GM21723 (cell line): ENCODE data around the gene MPPED1.

Source experiments
- ATAC-seq: cut with Tn5 transposase; IDR thresholded peaks from one replicate; pipeline ENCODE4 v1.9.1; 2021; ENCODE audit warnings: mild to moderate bottlenecking, moderate library complexity; ENCODE audit not compliant: unreplicated experiment

Gene MPPED1

DNA sequence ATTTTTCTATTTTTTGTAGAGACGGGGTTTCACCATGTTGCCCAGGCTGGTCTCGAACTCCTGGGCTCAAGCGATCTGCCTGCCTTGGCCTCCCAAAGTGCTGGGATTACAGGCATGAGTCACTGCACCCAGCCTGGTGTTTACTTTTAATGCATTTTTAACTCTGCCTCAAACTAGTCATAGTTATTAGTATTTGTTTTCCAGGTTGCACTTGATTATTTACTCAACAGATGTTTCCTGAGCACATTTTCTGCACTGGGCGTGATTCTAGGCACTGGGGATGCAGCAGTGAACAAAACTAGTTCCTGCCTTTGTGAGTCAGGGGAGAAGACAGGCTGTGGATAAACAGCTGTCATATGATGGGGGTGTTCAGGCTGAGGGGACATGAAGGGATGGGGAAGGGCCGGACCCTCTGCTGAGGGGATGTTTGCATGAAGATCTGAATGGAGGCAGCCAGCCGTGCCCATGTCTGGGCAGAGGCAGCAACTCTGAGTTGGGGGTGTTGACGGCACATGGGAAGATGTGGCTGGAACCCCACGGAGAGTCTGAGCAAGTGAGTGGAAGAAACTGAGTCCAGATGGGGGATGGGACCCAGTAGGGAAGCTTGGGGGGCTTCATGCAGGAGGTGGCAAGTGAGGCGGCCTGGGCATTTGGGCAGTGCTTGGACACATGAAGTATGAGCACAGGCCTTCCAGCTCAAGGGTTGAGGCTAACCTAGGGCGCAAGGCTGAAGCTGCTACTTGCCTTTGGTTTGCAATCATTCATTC is 34.4 kb downstream of the MPPED1 start:
- no peak for ATAC-seq

- ATAC-seq: no peak
These were observed 35.1 kb downstream of the MPPED1 start for GRCh38 chr22:43446916-43447315.

DNA sequence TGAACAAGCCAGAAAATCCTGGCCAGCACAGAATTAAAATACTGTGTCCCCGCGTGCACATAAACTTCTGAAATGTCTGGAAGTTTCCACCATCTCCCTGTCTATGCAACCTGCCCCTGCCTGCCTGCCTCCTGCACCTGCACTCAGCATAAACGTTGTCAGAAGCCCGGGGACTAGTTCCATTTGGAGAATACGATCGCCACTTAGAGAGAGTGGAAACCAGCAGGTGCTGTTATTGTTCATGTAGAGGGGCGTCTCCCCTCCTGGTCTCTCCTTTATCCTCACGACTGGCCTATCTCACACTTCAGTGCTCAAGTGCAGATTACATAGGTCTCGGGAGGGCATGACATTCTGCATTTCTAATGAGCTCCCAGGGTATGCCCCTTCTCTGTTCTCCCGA is 35.6 kb downstream of the MPPED1 start:
- ATAC-seq: no peak

DNA sequence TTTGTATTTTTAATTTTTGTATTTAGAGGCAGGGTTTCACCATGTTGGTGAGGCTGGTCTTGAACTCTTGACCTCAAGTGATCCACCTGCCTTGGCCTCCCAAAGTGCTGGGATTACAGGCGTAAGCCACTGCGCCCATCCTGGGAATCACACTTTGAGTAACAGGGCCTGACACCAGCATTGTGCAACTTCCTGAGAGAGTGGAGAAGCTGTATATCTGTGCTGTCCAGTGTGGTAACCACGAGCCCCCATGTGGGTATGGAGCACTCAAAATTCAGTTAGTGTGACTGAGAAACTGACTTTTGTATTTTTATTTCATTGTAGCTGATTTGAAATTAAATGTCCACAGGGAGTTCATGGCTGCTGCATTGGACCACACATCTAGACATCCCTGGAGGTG is 36.2 kb downstream of the MPPED1 start:
- no peak for ATAC-seq

DNA sequence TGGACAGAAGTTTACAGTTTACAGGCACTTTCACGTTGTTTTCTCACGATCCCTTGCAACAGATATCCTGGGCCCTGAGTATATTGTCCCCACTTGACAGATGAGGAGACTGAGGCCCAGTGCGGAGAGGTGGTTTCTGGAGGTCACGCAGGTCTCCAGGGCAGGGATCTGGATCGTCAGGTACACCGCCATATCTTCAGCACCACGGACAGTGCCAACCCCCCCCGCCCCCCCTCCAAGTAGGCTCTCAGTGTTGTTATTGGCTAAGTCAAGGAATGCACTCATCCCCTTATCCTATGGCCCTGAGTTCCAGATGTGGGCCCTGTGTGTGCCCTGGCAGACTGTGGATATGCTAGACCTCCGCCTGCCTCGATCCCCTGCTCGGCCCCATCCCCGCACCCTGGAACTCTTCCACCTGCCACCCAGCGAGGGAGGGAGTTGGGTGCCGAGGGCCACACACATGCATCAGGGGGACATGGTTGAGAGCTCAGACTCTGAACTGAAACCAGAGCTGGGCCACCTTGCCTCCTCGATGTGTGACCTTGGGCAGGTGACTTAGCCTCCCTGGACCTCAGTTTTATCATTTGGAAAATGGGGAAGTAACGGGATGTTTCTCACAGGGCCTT is 37.5 kb downstream of the MPPED1 start:
- no peak for ATAC-seq

- no peak for ATAC-seq
These were observed 38.0 kb downstream of the MPPED1 start for GRCh38 chr22:43449831-43450225.

DNA sequence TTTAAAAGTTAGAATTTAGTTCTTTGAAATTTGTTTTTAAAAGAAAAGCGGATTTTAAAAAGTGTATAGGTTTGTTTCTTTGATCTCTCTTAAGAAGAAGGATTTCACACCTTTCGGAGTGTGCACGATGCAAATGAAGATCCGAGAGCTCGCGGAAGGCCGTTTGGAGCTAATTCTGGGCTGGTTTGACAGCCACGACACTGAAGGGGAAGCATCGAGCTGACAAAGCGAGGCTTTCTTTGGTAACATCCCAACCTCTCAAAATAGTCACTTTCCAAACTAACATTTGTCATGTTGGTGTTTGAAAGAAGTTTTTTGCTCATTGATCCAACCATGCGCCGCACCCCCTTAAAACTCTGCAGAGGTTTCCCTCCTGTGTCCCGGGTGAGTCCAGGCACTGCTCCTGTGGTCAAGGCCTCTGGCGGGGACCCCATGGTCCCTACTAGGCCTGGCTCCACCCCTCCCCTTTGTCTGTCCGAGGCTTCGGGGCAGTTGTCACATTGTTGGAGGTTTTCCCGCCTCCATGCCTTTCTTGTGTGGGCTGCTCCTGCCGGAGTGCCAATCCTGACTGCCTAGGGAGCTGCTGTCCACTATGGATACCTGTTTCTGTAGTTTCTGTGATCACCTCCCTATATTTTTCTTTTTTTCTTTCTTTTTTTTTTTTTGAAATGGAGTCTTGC is 39.7 kb downstream of the MPPED1 start:
- no peak for ATAC-seq

- no peak for ATAC-seq
These were observed 44.0 kb downstream of the MPPED1 start for GRCh38 chr22:43455846-43456245.

DNA sequence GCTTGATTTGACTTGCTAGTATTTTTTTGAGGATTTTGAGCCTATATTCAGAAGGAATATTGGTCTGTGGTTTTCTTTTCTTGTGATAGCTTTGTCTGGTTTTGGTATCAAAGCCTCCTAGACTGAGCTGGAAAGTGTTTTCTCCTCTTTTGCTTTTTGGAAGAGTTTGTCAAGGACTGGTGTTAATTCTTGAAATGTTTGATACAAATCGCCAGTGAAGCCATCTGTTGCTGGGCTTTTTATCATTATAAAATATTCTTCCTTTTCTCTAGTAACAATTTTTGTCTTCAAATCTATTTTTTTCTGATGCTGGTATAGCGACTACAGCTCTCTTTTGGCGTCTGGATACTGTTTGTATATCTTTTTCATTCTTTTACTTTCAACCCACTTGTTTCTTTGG is 45.2 kb downstream of the MPPED1 start:
- ATAC-seq: no peak

DNA sequence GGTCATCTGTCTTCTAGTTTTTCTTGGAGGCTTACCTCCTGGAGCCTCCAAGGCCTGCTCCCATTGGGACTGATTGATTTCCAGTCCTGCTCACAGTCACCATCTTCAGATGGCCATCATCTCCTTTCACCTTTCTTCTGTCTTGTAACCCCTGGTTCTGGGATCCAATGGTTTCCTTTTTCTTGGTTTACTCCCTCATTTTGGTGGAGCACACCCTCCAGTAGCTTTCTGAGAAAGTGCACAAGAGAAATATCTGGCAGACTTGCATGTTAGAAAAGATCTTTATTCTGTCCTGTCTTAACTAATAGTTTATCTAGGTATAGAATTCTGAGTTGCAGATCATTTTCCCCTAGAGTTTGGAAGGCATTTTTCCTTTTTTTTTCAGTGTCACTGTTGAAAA is 50.9 kb downstream of the MPPED1 start:
- no peak for ATAC-seq

DNA sequence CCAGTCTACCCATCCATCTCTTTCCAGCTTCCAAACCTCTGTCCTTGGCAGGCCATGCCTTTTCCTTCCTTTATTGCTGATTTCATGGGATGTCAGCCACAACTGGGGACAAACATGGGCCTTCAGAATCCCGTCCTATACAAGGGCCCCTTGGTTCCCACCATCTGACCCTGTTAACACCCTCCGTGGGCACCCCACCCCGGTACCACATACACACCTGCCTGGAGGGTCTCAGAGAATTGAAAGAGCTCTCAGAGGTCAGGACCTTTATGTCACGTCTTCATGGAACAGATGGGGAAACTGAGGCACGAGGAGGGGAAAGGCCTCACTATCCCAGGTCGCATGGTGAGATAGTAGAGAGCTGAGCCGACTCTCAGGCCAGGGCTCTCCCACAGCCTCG is 53.0 kb downstream of the MPPED1 start:
- no peak for ATAC-seq

GRCh38 chr22:43465291-43466015 is 53.6 kb downstream of the MPPED1 start:
- no peak for ATAC-seq

GRCh38 chr22:43466710-43467109 is 54.9 kb downstream of the MPPED1 start:
- no peak for ATAC-seq

DNA sequence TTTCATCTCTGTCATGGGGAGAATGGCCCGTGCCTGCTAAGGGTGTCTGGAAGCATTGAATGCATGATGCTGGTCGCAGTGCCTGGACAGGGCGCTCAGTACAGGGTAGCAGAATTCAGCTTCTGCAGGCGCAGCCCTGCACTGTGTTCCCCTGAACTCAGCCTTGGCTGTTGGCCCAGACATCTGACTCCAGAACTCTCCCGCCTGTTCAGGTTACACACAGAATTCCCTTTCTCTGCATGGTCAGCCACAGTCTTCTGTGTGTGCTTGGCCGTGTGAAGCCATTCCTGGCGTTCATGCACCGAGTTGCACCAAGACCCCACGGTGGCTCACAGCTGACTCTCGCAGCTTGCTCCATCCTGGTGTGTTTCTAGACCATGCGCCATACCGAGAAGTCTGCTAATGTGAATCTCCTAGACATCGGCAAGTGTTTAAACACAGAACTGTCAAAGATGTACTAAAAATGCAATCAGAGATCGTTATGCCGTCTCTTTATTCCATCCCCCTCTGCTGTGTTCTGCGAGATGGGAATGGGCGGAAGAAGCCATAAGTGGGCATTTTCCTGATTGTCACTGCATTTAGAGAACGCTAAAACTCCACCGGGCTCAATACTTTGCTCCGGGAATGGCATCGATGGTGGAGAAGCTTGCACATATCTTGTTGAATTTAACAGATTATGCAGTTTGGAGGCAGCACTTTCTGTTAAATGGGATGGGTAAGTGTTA is 55.6 kb downstream of the MPPED1 start:
- ATAC-seq: no peak

DNA sequence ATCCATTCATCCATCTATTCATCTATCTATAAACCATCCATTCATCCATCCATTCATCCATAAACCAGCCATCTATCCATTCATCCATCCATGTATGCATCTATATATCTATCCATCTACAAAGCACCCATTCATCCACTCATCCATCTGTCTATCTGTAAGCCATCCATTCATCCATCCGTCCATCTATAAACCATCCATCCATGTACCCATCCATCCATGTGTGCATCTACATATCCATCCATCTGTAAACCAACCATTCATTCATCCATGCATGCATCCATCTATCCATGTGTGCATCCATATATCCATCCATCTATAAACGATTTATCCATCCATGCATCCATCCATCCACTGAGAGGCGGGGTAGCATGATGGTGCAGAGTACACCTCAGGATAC is 58.4 kb downstream of the MPPED1 start:
- ATAC-seq: no peak

GRCh38 chr22:43470941-43471585 is 59.2 kb downstream of the MPPED1 start:
- ATAC-seq: no peak

DNA sequence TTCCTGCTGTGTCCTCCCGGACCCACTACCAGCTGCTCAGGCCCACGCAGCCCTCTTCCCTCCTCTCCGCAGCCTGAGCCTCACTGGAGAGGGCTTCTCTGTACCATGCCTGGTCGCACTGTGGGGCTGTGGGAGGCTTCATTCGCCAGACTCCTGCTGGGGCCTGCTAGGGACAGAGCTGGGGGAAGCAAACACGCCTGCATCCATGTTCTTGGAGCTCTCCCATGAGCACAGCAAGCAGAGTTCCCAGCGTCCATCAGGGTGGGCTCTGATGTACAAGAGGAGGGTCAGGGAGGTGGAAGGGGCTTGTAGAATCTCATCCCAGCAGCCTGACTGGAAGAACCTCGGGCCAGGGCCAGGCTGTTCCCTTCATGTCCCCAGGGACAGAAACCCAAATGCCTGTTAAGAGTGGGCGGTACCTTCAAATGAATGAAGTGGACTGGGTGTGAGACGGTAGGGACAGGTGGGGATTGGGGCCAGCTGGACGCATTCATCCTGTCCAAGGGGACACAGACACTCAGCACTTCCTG is 59.9 kb downstream of the MPPED1 start:
- no peak for ATAC-seq

GRCh38 chr22:43473031-43473430 is 61.2 kb downstream of the MPPED1 start:
- ATAC-seq: no peak

DNA sequence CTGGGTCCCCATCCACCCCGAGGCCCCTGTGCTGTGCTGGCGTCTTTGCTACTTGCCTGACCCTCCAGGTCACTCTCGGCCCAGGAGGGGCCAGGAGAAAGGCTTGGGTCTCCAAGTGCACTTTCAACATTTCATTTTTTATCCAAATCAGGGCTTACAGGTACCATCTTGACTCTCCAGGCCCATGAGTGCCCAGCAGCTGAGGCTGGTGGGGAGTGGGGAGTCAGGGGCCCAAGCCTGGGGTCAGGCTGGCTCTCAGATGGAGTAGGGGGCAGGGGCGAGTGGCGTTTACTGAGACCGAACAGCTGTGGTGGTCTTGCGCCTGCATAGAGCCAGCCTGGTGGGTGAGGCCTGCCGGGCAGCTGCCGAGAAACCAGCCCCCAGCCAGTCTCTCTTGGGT is 61.6 kb downstream of the MPPED1 start:
- ATAC-seq: no peak
